OCI-LY7 (cell line): ENCODE results near the gene TM4SF1. TPM values are rescaled to one million over a fixed set of nuclear protein-coding genes. Genes with fewer than 3 reads are reported as not detected.
A peak's percentile ranks its signal among the peaks of the same experiment; 100 is the strongest.

ENCODE experiments used
- BruUV-seq: library from RNA; stranded (reverse); fragments of 400-500 nt; replicated peaks from 2 replicates; lab custom pipeline; 2021; lab: Mats Ljungman, UMichigan
- CTCF ChIA-PET: fragments of 300-600 bp; sonication (Branson Sonifier 250); formaldehyde crosslinking; loops from one replicate; lab custom pipeline; 2022; ENCODE audit warnings: antibody characterized with exemption; ENCODE audit not compliant: unreplicated experiment; lab: Charles Lee
- POLR2A ChIA-PET: fragments of 300-600 bp; sonication (Branson Sonifier 250); formaldehyde crosslinking; loops from one replicate; lab custom pipeline; 2022; ENCODE audit warnings: antibody characterized with exemption; lab: Charles Lee
- DNase-seq: peaks from one replicate; pipeline ENCODE4 v3.0.0-alpha.2; 2015; ENCODE audit warnings: low spot score
- H2AFZ ChIP-seq: fragments of 200-600 bp; sonication (generic), shearing (Covaris generic); 2 replicates; pipeline ENCODE4 v1.6.1; 2014; ENCODE audit warnings: mild to moderate bottlenecking, antibody characterized with exemption, low read length, moderate library complexity
- H3K27ac ChIP-seq: fragments of 200-600 bp; sonication (generic); 2 replicates; pipeline ENCODE4 v1.5.1; 2014; ENCODE audit warnings: mixed run types, low read depth, mild to moderate bottlenecking, moderate library complexity, low read length, inconsistent platforms; ENCODE audit not compliant: poor library complexity, severe bottlenecking
- H3K36me3 ChIP-seq: fragments of 200-600 bp; sonication (generic); 2 replicates; pipeline ENCODE4 v1.6.1; 2014; ENCODE audit warnings: mild to moderate bottlenecking, antibody characterized with exemption, low read length, moderate library complexity, mixed read lengths; ENCODE audit not compliant: insufficient read depth
- H3K4me1 ChIP-seq: fragments of 200-600 bp; sonication (generic); 2 replicates; pipeline ENCODE4 v1.5.1; 2014; ENCODE audit warnings: mild to moderate bottlenecking, low read length; ENCODE audit not compliant: insufficient read depth, poor library complexity, severe bottlenecking
- H3K4me2 ChIP-seq: fragments of 200-600 bp; sonication (generic); 2 replicates; pipeline ENCODE4 v1.6.1; 2014; ENCODE audit warnings: mild to moderate bottlenecking, low read length
- H3K4me3 ChIP-seq: fragments of 200-600 bp; sonication (generic); 2 replicates; pipeline ENCODE4 v1.5.1; 2014; ENCODE audit warnings: mild to moderate bottlenecking, low read depth, low read length; ENCODE audit not compliant: poor library complexity, severe bottlenecking
- H3K79me2 ChIP-seq: fragments of 200-600 bp; sonication (generic); 2 replicates; pipeline ENCODE4 v1.6.1; 2016; ENCODE audit warnings: low read depth, mild to moderate bottlenecking, low read length, moderate library complexity, mixed read lengths; ENCODE audit not compliant: insufficient read depth
- H3K9me2 ChIP-seq: fragments of 200-600 bp; sonication (generic); 2 replicates; pipeline ENCODE4 v1.6.1; 2016; ENCODE audit warnings: mild to moderate bottlenecking, low read length, mixed read lengths; ENCODE audit not compliant: insufficient read depth
- H3K9me3 ChIP-seq: fragments of 200-600 bp; sonication (generic); 2 replicates; pipeline ENCODE4 v1.6.1; 2014; ENCODE audit warnings: mild to moderate bottlenecking, mixed run types, low read length, mixed read lengths
- H4K20me1 ChIP-seq: fragments of 200-600 bp; sonication (generic); 2 replicates; pipeline ENCODE4 v1.6.1; 2014; ENCODE audit warnings: mild to moderate bottlenecking, antibody characterized with exemption, low read length, moderate library complexity, mixed read lengths; ENCODE audit not compliant: insufficient read depth
- EZH2phosphoT487 ChIP-seq: fragments of 200-600 bp; sonication (generic); IDR thresholded peaks from 2 replicates; pipeline ENCODE4 v1.6.1; 2018; ENCODE audit warnings: low read depth, borderline replicate concordance, mild to moderate bottlenecking, mixed run types, antibody characterized with exemption, low read length, moderate library complexity, mixed read lengths
- intact Hi-C: fragments of 100-400 bp; cut with micrococcal nuclease; formaldehyde crosslinking; loops from one replicate; pipeline ENCODE4 v1.10.0; 2022; ENCODE audit not compliant: unreplicated experiment
- total RNA-seq, 2 experiments: library from RNA; depleted of rRNA in 1 of 2; stranded (reverse); fragments of >200 nt in 1 of 2; shearing (Covaris generic) in 1 of 2; gene quantifications; 2 replicates each; pipeline ENCODE4 v1.2.3, GENCODE V29; 2014 to 2022
- TF ChIP-seq, protein P1 (sequence below): fragments of 200-600 bp; sonication (generic); conservative IDR thresholded peaks from 2 replicates; pipeline ENCODE4 v1.5.1; 2014; ENCODE audit warnings: mild to moderate bottlenecking, antibody characterized with exemption, low read length, moderate library complexity, mixed read lengths

The TM4SF1 gene
- total RNA-seq, 2 experiments from 2014 or later = not detected

DNA sequence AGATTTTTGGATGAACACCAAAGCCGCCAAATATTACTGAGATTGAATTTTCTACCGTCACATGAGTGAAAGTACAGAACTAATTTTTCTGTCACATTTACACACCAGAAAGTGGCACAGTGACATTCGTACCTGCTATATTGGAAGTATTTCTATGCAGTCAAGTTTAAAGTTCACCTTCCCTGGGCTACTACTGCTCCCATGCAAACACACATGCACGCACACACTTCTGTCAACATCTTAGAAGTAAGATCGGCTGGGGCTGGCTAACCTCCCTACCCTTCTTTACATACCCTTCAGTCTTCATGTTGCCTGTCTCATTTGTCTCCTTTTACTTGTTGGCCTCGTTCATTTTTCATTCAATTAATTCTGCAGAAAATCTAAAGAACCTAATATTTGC lies 19.0 kb upstream of the TM4SF1 start:
- intact Hi-C loops = no loop called here
- DNase-seq = no peak
- Histone ChIP-seq H3K9me2 (no peaks in the 10 kb centered on the region), H3K27ac (no peak overlapping the region), H3K4me3 (no peak overlapping the region), H3K9me3 (no peaks in the 10 kb centered on the region), H3K36me3 (no peaks in the 10 kb centered on the region), H4K20me1 (no peaks in the 10 kb centered on the region), H2AFZ (no peak overlapping the region), H3K79me2 (no peaks in the 10 kb centered on the region), H3K4me1 (no peaks in the 10 kb centered on the region), H3K4me2 (no peak overlapping the region)
- POLR2A ChIA-PET = interaction anchor here (1.0 kb wide), 1 partner anchor 9 kb away, joined by 3 read pairs; no protein-coding TSS in a partner anchor
- no TSS peak for BruUV-seq
- TF ChIP-seq EZH2phosphoT487 = no peak
- CTCF ChIA-PET = no interaction called here

DNA sequence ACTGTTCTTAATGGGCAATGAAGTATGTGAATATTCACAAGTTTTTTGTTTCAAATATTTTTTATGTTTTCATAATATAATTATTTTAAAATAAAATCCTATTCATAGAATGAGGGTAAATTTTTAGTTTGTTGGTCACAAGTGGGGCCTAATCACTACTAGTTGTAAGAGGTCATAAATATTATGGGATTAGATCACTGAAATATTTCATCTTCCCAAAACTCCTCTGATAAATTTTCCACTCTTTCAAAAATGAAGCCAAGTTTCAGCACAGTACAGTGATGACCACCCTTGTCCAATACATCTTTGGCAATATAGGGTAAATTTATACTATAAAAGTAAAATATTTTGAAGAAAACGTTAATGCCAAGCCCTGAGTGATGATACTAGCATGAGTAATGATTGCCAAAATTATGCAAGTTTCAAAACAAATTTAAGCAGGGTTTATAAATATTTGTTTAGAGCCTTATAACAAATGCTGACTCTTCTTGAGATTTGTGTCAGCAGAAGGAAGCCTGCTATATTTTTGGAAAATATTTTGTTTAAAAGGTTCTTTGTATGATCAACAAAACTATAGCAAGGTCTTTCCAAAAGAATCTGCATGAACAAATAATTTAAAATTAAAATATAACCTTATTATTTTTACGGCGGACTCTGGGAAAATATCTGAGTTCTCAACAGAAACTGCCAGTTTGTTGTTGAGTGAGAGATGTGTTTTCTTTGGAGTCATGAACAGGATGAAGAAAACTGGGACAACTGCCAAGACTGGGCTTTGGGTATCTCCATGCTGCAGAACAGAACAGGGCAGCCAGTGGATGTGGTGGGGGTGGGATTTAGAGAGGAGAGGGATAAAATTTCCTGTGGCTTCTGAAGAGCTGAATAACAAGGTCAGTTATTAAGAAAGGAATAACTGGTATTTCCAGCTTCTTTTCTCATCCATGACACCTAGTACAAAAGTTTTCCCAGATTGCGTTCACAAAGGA lies 17.9 kb upstream of the TM4SF1 start:
- H2AFZ ChIP-seq = no peak overlapping the region
- intact Hi-C loops = no loop called here
- H3K9me2 ChIP-seq = no peaks in the 10 kb centered on the region
- ChIA-PET POLR2A (interaction anchor here (0.7 to 1.0 kb wide), 2 partner anchors 10 to 15 kb away, joined by 3 read pairs; no protein-coding TSS in a partner anchor), CTCF (no interaction called here)
- H3K4me1 ChIP-seq = no peaks in the 10 kb centered on the region
- no peaks in the 10 kb centered on the region for H4K20me1 ChIP-seq
- H3K4me2 ChIP-seq = no peak overlapping the region
- DNase-seq = no peak
- no peaks in the 10 kb centered on the region for H3K36me3 ChIP-seq
- H3K9me3 ChIP-seq = no peaks in the 10 kb centered on the region
- no peaks in the 10 kb centered on the region for H3K79me2 ChIP-seq
- H3K27ac ChIP-seq = no peak overlapping the region
- TF ChIP-seq, protein P1, sequence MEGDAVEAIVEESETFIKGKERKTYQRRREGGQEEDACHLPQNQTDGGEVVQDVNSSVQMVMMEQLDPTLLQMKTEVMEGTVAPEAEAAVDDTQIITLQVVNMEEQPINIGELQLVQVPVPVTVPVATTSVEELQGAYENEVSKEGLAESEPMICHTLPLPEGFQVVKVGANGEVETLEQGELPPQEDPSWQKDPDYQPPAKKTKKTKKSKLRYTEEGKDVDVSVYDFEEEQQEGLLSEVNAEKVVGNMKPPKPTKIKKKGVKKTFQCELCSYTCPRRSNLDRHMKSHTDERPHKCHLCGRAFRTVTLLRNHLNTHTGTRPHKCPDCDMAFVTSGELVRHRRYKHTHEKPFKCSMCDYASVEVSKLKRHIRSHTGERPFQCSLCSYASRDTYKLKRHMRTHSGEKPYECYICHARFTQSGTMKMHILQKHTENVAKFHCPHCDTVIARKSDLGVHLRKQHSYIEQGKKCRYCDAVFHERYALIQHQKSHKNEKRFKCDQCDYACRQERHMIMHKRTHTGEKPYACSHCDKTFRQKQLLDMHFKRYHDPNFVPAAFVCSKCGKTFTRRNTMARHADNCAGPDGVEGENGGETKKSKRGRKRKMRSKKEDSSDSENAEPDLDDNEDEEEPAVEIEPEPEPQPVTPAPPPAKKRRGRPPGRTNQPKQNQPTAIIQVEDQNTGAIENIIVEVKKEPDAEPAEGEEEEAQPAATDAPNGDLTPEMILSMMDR = no peak
- no peak for TF ChIP-seq EZH2phosphoT487
- H3K4me3 ChIP-seq = no peak overlapping the region
- no TSS peak for BruUV-seq

DNA sequence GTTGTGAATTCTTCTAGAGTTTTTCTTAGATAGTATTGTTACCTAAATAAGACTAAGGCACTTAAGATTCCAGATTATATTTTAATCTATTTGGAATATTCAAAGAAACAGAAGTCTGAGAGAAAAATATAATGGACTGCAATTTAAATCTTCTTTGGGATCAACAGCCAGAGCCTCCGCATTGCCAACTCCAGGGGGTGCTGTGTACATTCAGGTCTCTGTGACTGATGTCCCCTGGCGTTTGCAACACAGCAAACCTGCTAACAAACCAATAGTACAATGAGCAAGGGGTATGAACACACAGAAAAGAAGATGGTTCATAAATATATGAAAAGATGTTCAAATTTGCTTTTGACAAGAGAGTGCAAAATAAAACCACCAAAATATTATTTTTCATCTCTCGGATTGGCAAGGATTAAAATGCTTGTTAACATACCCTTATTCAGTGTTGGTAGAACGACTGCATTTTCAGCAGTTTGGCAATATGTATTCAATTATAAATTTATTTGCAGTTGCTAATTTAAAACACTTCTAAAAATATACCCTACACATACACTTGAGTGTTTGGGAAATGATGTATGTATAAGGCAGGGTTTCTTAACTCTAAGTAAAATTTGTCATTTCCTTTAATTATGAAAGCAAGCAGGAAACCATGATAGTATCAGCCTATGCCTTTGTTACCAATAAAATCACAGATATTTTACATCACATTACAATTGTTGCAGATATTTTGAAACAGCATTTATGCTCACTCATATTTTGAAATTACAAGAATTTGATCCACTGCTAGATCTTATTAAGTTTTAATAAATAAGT lies 16.1 kb upstream of the TM4SF1 start:
- no TSS peak for BruUV-seq
- Histone ChIP-seq H4K20me1 (no peaks in the 10 kb centered on the region), H3K27ac (no peak overlapping the region), H2AFZ (no peak overlapping the region), H3K9me2 (no peaks in the 10 kb centered on the region), H3K79me2 (no peaks in the 10 kb centered on the region), H3K9me3 (no peaks in the 10 kb centered on the region), H3K4me1 (no peaks in the 10 kb centered on the region), H3K4me3 (no peak overlapping the region), H3K4me2 (no peak overlapping the region), H3K36me3 (no peaks in the 10 kb centered on the region)
- POLR2A ChIA-PET = no interaction called here
- TF ChIP-seq, protein P1 = peak; percentile 85
- TF ChIP-seq EZH2phosphoT487 = no peak
- CTCF ChIA-PET = no interaction called here
- peak; percentile 36 for DNase-seq
- intact Hi-C loops = loop anchor here (5.0 kb wide), 1 partner anchor 89 kb away; no protein-coding TSS in a partner anchor
